Endodermal cell (in vitro differentiated cells): ENCODE measurements around the gene THOC7. TPM values are rescaled to one million over a fixed set of nuclear protein-coding genes. Genes with fewer than 3 reads are reported as not detected.

Source experiments
- DNase-seq: peaks from one replicate; pipeline ENCODE4 v3.0.0-alpha.2; 2017
- H3K27ac ChIP-seq: 2 replicates; pipeline ENCODE4 v1.5.1; 2013; ENCODE audit warnings: mild to moderate bottlenecking, low read depth, low read length, moderate library complexity
- H3K27me3 ChIP-seq: 2 replicates; pipeline ENCODE4 v1.6.1; 2013; ENCODE audit warnings: mild to moderate bottlenecking, low read length, moderate library complexity; ENCODE audit not compliant: insufficient read depth, control insufficient read depth, poor library complexity, severe bottlenecking
- H3K36me3 ChIP-seq: 2 replicates; pipeline ENCODE4 v1.7.0; 2013; ENCODE audit warnings: mild to moderate bottlenecking, low read length, moderate library complexity; ENCODE audit not compliant: control insufficient read depth, insufficient read depth
- H3K4me1 ChIP-seq: one replicate; pipeline ENCODE4 v1.7.0; 2013; ENCODE audit warnings: low read length; ENCODE audit not compliant: control insufficient read depth, insufficient read depth
- H3K4me3 ChIP-seq: 2 replicates; pipeline ENCODE4 v1.5.1; 2013; ENCODE audit warnings: mild to moderate bottlenecking, low read length, moderate library complexity
- H3K9ac ChIP-seq: 2 replicates; pipeline ENCODE4 v1.6.1; 2013; ENCODE audit warnings: mild to moderate bottlenecking, low read length, moderate library complexity; ENCODE audit not compliant: poor library complexity, severe bottlenecking; ENCODE audit errors: extremely low read depth
- H3K9me3 ChIP-seq: 2 replicates; pipeline ENCODE4 v1.6.1; 2013; ENCODE audit warnings: mild to moderate bottlenecking, low read length, moderate library complexity; ENCODE audit not compliant: control insufficient read depth
- H3K27ac Mint-ChIP-seq: 2 replicates; pipeline ENCODE4 v1.8.0; 2020; ENCODE audit warnings: mixed read lengths
- H3K27me3 Mint-ChIP-seq: 2 replicates; pipeline ENCODE4 v1.8.0; 2021; ENCODE audit warnings: mild to moderate bottlenecking, mixed read lengths; ENCODE audit not compliant: insufficient read depth
- H3K36me3 Mint-ChIP-seq: 2 replicates; pipeline ENCODE4 v1.8.0; 2020; ENCODE audit warnings: low read depth, mixed read lengths
- H3K4me1 Mint-ChIP-seq: 2 replicates; pipeline ENCODE4 v1.8.0; 2020; ENCODE audit warnings: mixed read lengths
- H3K4me3 Mint-ChIP-seq: 2 replicates; pipeline ENCODE4 v1.8.0; 2020; ENCODE audit warnings: mild to moderate bottlenecking, moderate library complexity, mixed read lengths
- H3K9me3 Mint-ChIP-seq: 2 replicates; pipeline ENCODE4 v1.8.0; 2020; ENCODE audit warnings: mild to moderate bottlenecking, mixed read lengths
- CTCF ChIP-seq: fragments of 200-600 bp; sonication (generic); conservative IDR thresholded peaks from 2 replicates; pipeline ENCODE4 v1.5.0; 2021; ENCODE audit warnings: antibody characterized with exemption, mild to moderate bottlenecking
- WGBS, 2 experiments: methylation state at CpG; one replicate each; pipeline versions ENCODE4 v1.1.5 to v1.1.7; 2013; ENCODE audit warnings: missing lambda C conversion rate in 2 of 2, mixed read lengths in 1 of 2; ENCODE audit not compliant: insufficient coverage in 1 of 2, insufficient read length in 1 of 2; 5-methylcytosine and 5-hydroxymethylcytosine counted together
- total RNA-seq, 2 donors: library from RNA; stranded (reverse); fragmentation: NEBNext Ultra II Directional in 1 of 2; extraction: Animal tissue kit (Norgen Biotek cat#: 25700) in 1 of 2; gene quantifications; 2 replicates in 1 of 2; 3 replicates in 1 of 2; pipeline ENCODE4 v1.2.1, GENCODE V29; 2021

THOC7 gene
- total RNA-seq, 2 donors from 2014 or later, result 91.8 to 103 TPM

- WGBS, 2 experiments, result 96 to 100% methylated on average over 5 to 6 of the region's 6 CpGs
- peaks cover 8% of the 10 kb centered on the region for H3K4me1 Mint-ChIP-seq
- no peak for DNase-seq
- H3K9ac ChIP-seq, result no peak overlapping the region
- peaks cover 4% of the 10 kb centered on the region for H3K9me3 ChIP-seq
- TF ChIP-seq CTCF, result no peak
- H3K36me3 Mint-ChIP-seq, result peaks cover 53% of the 10 kb centered on the region
- no peaks in the 10 kb centered on the region for H3K27me3 ChIP-seq
- peaks cover 74% of the 10 kb centered on the region for H3K36me3 ChIP-seq
- H3K27ac ChIP-seq, result no peak overlapping the region
- H3K27ac Mint-ChIP-seq, result no peak overlapping the region
- H3K4me3 Mint-ChIP-seq, result no peak overlapping the region
- H3K4me1 ChIP-seq, result peaks cover 9% of the 10 kb centered on the region
- no peak overlapping the region for H3K4me3 ChIP-seq
- H3K27me3 Mint-ChIP-seq, result no peaks in the 10 kb centered on the region
- no peaks in the 10 kb centered on the region for H3K9me3 Mint-ChIP-seq
Observed at GRCh38 chr3:63832395-63832794, 31.2 kb downstream of the THOC7 start.

GRCh38 chr3:63830526-63830925, 33.1 kb downstream of the THOC7 start:
- Histone ChIP-seq H3K4me3 (no peak overlapping the region), H3K4me1 (peaks cover 18% of the 10 kb centered on the region), H3K27me3 (no peaks in the 10 kb centered on the region), H3K9ac (no peak overlapping the region), H3K36me3 (peaks cover 58% of the 10 kb centered on the region), H3K9me3 (peaks cover 4% of the 10 kb centered on the region), H3K27ac (no peak overlapping the region)
- Mint-ChIP-seq H3K4me1 (peaks cover 25% of the 10 kb centered on the region), H3K27me3 (no peaks in the 10 kb centered on the region), H3K36me3 (peaks cover 45% of the 10 kb centered on the region), H3K27ac (no peak overlapping the region), H3K4me3 (no peak overlapping the region), H3K9me3 (no peaks in the 10 kb centered on the region)
- WGBS, 2 experiments, result 90 to 100% methylated on average over 6 of the region's 6 CpGs
- no peak for TF ChIP-seq CTCF
- no peak for DNase-seq

- H3K4me3 Mint-ChIP-seq, result no peak overlapping the region
- Histone ChIP-seq H3K4me1 (peaks cover 13% of the 10 kb centered on the region), H3K4me3 (no peak overlapping the region), H3K9ac (no peak overlapping the region), H3K9me3 (peaks cover 3% of the 10 kb centered on the region), H3K27me3 (no peaks in the 10 kb centered on the region), H3K36me3 (peaks cover 14% of the 10 kb centered on the region), H3K27ac (no peak overlapping the region)
- no peak for DNase-seq
- peaks cover 12% of the 10 kb centered on the region for H3K36me3 Mint-ChIP-seq
- no peaks in the 10 kb centered on the region for H3K27me3 Mint-ChIP-seq
- H3K9me3 Mint-ChIP-seq, result no peaks in the 10 kb centered on the region
- 89 to 90% methylated on average over 3 to 4 of the region's 4 CpGs for WGBS, 2 experiments
- H3K4me1 Mint-ChIP-seq, result peaks cover 23% of the 10 kb centered on the region
- H3K27ac Mint-ChIP-seq, result no peak overlapping the region
- no peak for TF ChIP-seq CTCF
Observed at GRCh38 chr3:63824309-63824708, 39.3 kb downstream of the THOC7 start.
